SJCRH30 (cell line): Measurements from ENCODE around the gene USP53. TPM values are rescaled to one million over a fixed set of nuclear protein-coding genes. Genes with fewer than 3 reads are reported as not detected.

Source experiments
- DNase-seq, 2 experiments: peaks; one replicate each; pipeline ENCODE4 v3.0.0-alpha.2; 2015 to 2020
- H3K27ac ChIP-seq: fragments of 250-450 bp; sonication (Bioruptor Pico); 2 replicates; pipeline ENCODE4 v1.5.1; 2020; ENCODE audit warnings: mild to moderate bottlenecking, moderate library complexity
- H3K27me3 ChIP-seq: fragments of 250-450 bp; sonication (Bioruptor Pico); 2 replicates; pipeline ENCODE4 v1.5.1; 2020; ENCODE audit warnings: mild to moderate bottlenecking, moderate library complexity
- H3K36me3 ChIP-seq: fragments of 250-450 bp; sonication (Bioruptor Pico); 2 replicates; pipeline ENCODE4 v1.5.1; 2020; ENCODE audit warnings: mild to moderate bottlenecking, moderate library complexity
- H3K4me1 ChIP-seq: fragments of 250-450 bp; sonication (Bioruptor Pico); 2 replicates; pipeline ENCODE4 v1.5.1; 2020; ENCODE audit warnings: mild to moderate bottlenecking, moderate library complexity
- H3K4me3 ChIP-seq: fragments of 250-450 bp; sonication (Bioruptor Pico); 2 replicates; pipeline ENCODE4 v1.5.1; 2020; ENCODE audit warnings: mild to moderate bottlenecking, moderate library complexity
- H3K9me3 ChIP-seq: fragments of 250-450 bp; sonication (Bioruptor Pico); replicated peaks from 2 replicates; pipeline ENCODE4 v1.5.1; 2020; ENCODE audit warnings: mild to moderate bottlenecking, moderate library complexity
- total RNA-seq: library from RNA; depleted of rRNA; stranded (reverse); fragments of >200 nt; shearing (Covaris generic); gene quantifications from 2 replicates; pipeline ENCODE4 v1.2.3, GENCODE V29; 2014

USP53 gene
- total RNA-seq, 1 experiment from 2014 or later = 14.0 TPM

DNA sequence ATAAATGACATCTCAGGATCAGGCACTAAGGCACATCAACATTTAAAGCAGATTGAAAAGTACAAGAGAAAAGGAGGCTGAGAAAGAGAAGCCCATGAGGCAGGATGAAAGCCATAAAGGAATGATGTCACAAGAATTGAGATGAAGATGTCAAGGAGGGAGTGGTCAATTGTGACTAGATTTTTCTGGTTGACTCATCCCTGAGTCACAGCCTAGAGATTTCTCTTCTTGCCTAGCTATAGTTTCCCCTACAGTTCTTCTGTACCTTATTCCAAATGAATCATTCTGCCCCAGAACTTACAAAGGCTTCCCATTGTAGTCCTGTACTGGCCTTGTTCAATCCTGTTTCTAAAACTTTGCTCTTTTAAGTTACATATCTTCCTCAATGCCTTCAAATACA is 3.4 kb upstream of the USP53 start:
- 0 out of 2 replicates have a peak, but pooled peaks cover 4% of the 10 kb centered on the region for H3K4me1 ChIP-seq
- H3K27ac ChIP-seq = no peak overlapping the region
- H3K4me3 ChIP-seq = no peak overlapping the region
- DNase-seq = peak in 1 of 2 experiments; percentile 16
- no peaks in the 10 kb centered on the region for H3K9me3 ChIP-seq
- no peaks in the 10 kb centered on the region for H3K36me3 ChIP-seq
- no peaks in the 10 kb centered on the region for H3K27me3 ChIP-seq

GRCh38 chr4:119209586-119209985 is 2.9 kb upstream of the USP53 start:
- Histone ChIP-seq H3K27me3 (no peaks in the 10 kb centered on the region), H3K36me3 (no peaks in the 10 kb centered on the region), H3K27ac (no peak overlapping the region), H3K4me1 (0 out of 2 replicates have a peak, but pooled peaks cover 4% of the 10 kb centered on the region), H3K9me3 (no peaks in the 10 kb centered on the region), H3K4me3 (no peak overlapping the region)
- no peak for DNase-seq

DNA sequence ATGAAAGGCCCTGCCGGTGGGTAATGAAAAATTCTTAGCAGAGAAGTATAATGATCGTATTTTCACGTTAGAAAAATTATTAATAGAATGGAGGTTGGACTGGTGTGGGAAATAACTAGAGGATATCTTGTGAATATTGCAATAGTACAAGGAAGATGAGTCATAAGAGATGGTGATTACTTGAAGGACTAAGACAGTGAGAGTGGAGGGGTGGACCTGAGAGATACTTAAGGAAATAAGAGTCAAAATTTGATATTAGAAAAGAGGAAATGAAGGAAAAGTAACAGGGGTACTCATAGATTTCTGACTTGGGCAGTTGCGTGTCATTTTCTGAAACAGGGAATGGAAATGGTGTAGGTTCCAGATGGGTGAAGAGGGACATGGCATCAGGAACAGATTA is 1.7 kb upstream of the USP53 start:
- no peaks in the 10 kb centered on the region for H3K9me3 ChIP-seq
- H3K27me3 ChIP-seq = no peaks in the 10 kb centered on the region
- no peak overlapping the region for H3K4me3 ChIP-seq
- H3K36me3 ChIP-seq = no peaks in the 10 kb centered on the region
- DNase-seq = no peak
- H3K4me1 ChIP-seq = 0 out of 2 replicates have a peak, but pooled peaks cover 4% of the 10 kb centered on the region
- no peak overlapping the region for H3K27ac ChIP-seq

DNA sequence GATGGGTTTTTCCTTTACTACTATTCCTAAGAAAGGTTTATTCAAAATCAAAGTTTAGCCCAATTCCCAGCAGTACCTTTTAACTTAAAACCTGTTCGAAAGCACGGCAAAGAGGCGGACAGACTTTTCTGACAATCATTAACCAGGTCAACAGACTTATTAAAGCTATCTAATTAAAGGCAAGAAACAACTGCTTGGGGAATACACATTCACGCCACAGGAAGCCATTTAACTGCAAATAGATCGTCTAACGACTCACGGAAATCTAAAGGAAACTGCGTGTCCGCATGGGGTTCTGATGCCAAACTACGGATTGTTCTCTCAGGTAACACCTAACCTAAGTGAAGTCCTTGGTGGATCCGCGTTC is 663 bp upstream of the USP53 start:
- Histone ChIP-seq H3K27ac (peak overlapping the region; percentile 59), H3K9me3 (no peaks in the 10 kb centered on the region), H3K4me3 (peak overlapping the region; percentile 70), H3K36me3 (no peaks in the 10 kb centered on the region), H3K27me3 (no peaks in the 10 kb centered on the region), H3K4me1 (0 out of 2 replicates have a peak, but pooled peaks cover 4% of the 10 kb centered on the region)
- DNase-seq = no peak

DNA sequence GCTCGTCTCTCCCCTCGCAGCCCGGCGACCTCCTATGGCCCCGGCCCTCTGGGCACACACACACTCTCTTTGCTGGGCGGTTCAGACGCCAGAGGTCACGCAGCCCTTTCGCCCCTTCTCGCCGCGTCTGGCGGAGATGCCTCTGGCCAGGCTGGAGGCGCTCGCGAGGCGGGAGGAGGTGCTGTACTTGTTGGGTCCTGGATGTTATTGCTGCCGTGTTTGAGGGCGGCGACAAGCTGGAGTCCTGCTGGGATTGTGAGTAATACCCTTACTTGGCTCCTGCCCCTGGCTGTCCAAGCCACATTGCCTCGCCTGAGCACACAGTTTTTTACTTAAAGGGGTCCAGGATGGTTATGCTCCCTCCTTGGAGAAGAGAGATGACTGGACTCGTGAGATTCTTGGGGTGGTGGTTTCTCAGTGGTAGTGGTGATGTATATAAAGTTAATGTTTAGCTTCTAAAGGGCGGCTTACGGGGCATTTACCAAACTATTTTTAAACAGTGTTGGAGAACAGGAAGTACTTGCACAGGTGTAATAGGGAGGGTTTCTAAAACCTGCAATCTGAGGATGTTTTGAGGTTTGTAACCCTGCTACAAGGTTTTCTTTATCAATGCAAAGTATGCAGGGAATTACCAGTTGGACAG is 572 bp downstream of the USP53 start:
- no peaks in the 10 kb centered on the region for H3K9me3 ChIP-seq
- no peaks in the 10 kb centered on the region for H3K27me3 ChIP-seq
- H3K4me3 ChIP-seq = peak overlapping the region; percentile 70
- 0 out of 2 replicates have a peak, but pooled peaks cover 4% of the 10 kb centered on the region for H3K4me1 ChIP-seq
- peak overlapping the region; percentile 48 for H3K27ac ChIP-seq
- H3K36me3 ChIP-seq = no peaks in the 10 kb centered on the region
- DNase-seq = peak; percentile 90 to 91

- Histone ChIP-seq H3K27me3 (no peaks in the 10 kb centered on the region), H3K9me3 (no peaks in the 10 kb centered on the region), H3K4me3 (no peak overlapping the region), H3K27ac (no peak overlapping the region), H3K36me3 (0 out of 2 replicates have a peak, but pooled peaks cover 2% of the 10 kb centered on the region), H3K4me1 (no peaks in the 10 kb centered on the region)
- no peak for DNase-seq
Observed at GRCh38 chr4:119218093-119218492, 5.6 kb downstream of the USP53 start.

- no peak overlapping the region for H3K4me3 ChIP-seq
Observed at GRCh38 chr4:119221412-119221811, 8.9 kb downstream of the USP53 start.

GRCh38 chr4:119227690-119228089 is 15.2 kb downstream of the USP53 start:
- Histone ChIP-seq H3K27ac (no peak overlapping the region), H3K27me3 (no peaks in the 10 kb centered on the region), H3K9me3 (no peaks in the 10 kb centered on the region), H3K36me3 (no peaks in the 10 kb centered on the region), H3K4me3 (no peak overlapping the region), H3K4me1 (no peaks in the 10 kb centered on the region)
- no peak for DNase-seq

More at GRCh38 chr4:119221412-119221811, 8.9 kb downstream of the USP53 start:
- H3K36me3 ChIP-seq = 0 out of 2 replicates have a peak, but pooled peaks cover 2% of the 10 kb centered on the region
- no peak overlapping the region for H3K27ac ChIP-seq
- H3K9me3 ChIP-seq = no peaks in the 10 kb centered on the region
- no peaks in the 10 kb centered on the region for H3K27me3 ChIP-seq
- H3K4me1 ChIP-seq = no peaks in the 10 kb centered on the region
- DNase-seq = no peak

DNA sequence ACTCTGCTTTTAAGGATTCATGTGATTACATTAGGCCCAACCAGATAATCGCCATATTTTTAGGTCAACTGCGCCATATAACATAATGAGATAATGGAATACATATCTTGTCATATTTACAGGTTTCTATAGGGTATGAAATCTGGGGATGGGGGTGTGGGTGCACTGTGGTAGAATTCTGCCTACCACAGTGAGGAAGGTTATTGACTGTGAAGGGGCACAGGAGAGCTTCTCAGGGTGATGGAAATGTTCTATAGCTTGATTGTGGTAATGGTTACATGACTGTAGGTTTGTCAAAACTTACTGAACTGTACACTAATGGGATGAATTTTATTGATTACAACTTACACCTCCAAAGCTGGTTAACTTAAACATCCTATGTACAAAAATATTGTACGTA is 15.9 kb downstream of the USP53 start:
- Histone ChIP-seq H3K27me3 (no peaks in the 10 kb centered on the region), H3K4me1 (no peaks in the 10 kb centered on the region), H3K4me3 (no peak overlapping the region), H3K36me3 (no peaks in the 10 kb centered on the region), H3K27ac (no peak overlapping the region), H3K9me3 (no peaks in the 10 kb centered on the region)
- no peak for DNase-seq

DNA sequence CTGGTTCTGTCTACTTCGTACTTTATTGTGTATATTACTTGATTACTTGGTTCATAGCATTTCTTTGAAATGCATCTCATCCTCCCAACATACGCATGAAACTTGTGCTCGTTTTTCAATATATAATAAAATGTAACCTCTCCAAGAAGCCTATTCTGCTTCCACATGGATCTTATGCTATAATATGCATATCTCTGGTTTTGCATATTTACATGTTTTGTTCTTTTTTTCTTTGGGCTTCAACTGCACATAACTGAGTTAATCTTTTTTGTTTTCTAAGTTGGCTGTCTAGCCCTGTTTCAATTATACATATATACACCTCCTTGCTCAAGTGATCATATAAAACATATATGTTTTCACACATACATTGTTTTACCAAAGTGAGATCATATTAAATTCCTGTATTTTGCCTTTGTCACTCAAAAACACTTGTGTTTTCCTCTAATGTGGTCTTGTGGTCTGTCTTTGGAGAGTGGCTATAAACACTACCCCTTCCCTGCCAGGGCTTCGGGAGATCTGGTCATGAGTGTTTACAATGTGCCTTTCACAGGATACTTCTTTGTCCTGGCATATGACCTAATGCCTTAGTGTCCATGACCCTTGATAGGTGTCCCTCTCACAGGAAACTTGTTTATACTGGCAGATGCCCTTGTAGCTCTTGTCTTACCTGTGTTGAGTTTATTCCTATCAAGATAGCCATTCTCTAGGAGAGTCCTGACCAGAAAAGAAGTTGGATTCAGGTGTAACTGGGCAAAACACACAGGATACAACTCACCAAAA is 17.6 kb downstream of the USP53 start:
- Histone ChIP-seq H3K4me3 (no peak overlapping the region), H3K4me1 (0 out of 2 replicates have a peak, but pooled peaks cover 4% of the 10 kb centered on the region), H3K36me3 (no peaks in the 10 kb centered on the region), H3K9me3 (no peaks in the 10 kb centered on the region), H3K27ac (no peak overlapping the region), H3K27me3 (no peaks in the 10 kb centered on the region)
- no peak for DNase-seq

DNA sequence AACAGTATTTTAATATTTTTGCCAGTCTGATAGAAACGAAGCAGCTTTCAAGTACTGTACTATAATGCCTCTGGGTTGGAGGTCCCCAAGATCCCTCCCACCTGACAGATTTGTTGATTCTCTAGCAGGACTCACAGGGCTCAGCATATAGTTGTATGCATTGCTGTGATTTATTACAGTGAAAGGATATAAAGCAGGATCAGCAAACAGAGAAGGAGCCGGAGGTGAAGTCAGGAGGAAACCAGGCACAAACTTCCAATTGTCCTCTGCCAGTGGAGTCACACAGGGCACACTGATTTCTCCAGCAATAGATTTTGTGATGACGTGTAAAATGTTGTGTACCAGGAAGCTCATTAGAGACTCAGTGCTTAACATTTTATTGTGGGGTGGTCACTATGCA is 19.0 kb downstream of the USP53 start:
- no peak overlapping the region for H3K27ac ChIP-seq
- DNase-seq = no peak
- H3K4me3 ChIP-seq = no peak overlapping the region
- H3K4me1 ChIP-seq = 0 out of 2 replicates have a peak, but pooled peaks cover 4% of the 10 kb centered on the region
- H3K36me3 ChIP-seq = no peaks in the 10 kb centered on the region
- H3K9me3 ChIP-seq = no peaks in the 10 kb centered on the region
- H3K27me3 ChIP-seq = no peaks in the 10 kb centered on the region

DNA sequence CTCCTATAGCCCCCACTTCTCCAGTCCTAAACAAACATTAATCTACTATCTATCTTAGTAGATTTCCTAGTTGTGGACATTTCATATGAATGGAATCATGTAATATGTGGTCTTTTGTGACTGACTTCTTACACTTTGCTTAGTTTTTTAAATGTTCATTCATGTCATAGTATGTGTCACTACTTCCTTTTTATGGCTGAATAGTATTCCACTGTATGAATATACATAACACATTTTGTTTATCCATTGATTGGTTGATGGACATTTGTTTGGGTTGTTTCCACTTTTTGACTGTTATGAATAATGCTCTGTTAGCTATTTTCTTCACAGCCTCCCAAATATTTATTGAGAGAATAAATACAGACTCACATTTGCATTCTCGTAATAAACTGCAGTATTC is 19.8 kb downstream of the USP53 start:
- no peaks in the 10 kb centered on the region for H3K36me3 ChIP-seq
- 0 out of 2 replicates have a peak, but pooled peaks cover 4% of the 10 kb centered on the region for H3K4me1 ChIP-seq

DNA sequence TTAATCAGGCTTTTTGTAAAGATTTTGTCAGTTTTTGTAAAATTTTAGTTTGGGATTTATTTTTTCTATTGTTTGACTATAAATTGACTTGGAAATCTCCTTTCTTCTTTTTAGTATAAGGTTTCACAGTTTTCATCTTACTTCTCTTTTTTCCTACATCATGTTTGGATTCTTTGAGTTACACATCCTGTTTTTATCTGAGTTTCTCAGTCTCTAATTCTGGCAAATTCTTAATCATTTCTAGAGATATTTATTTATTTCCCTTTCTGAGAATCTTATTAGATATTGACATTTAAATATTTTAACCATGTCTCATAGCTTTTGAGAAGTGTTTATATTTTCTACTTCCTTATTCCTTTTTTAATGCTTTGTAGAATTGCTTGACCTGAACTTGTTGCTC is 20.7 kb downstream of the USP53 start:
- Histone ChIP-seq H3K36me3 (no peaks in the 10 kb centered on the region), H3K27me3 (no peaks in the 10 kb centered on the region), H3K27ac (no peak overlapping the region), H3K4me3 (no peak overlapping the region), H3K9me3 (no peaks in the 10 kb centered on the region), H3K4me1 (0 out of 2 replicates have a peak, but pooled peaks cover 4% of the 10 kb centered on the region)
- no peak for DNase-seq

More for the DNA sequence above, 19.8 kb downstream of the USP53 start:
- DNase-seq = no peak
- H3K27ac ChIP-seq = no peak overlapping the region
- no peak overlapping the region for H3K4me3 ChIP-seq
- H3K9me3 ChIP-seq = no peaks in the 10 kb centered on the region
- H3K27me3 ChIP-seq = no peaks in the 10 kb centered on the region

DNA sequence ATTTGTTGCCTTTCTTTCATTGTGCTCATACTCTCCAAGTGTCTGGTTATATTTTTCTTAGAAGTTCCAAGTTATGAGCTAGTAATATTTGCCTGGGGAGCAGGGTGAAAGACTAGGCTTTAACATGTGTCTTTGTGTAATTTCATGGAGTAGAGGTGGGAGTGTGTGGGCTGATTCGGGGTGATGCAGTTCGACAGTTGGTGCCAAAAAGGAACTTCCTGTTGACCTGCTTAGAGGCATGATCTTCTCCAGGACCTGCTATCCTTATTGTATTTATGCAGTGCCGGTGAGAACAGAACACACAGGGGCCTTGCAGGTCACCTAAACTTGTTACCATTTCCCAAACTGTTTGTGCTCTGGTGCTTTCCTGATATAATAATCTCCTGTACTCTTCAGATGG is 21.2 kb downstream of the USP53 start:
- DNase-seq = peak in 1 of 2 experiments; percentile 14
- H3K9me3 ChIP-seq = no peaks in the 10 kb centered on the region
- H3K27ac ChIP-seq = no peak overlapping the region
- no peaks in the 10 kb centered on the region for H3K36me3 ChIP-seq
- no peaks in the 10 kb centered on the region for H3K27me3 ChIP-seq
- H3K4me3 ChIP-seq = no peak overlapping the region
- H3K4me1 ChIP-seq = 0 out of 2 replicates have a peak, but pooled peaks cover 4% of the 10 kb centered on the region

DNA sequence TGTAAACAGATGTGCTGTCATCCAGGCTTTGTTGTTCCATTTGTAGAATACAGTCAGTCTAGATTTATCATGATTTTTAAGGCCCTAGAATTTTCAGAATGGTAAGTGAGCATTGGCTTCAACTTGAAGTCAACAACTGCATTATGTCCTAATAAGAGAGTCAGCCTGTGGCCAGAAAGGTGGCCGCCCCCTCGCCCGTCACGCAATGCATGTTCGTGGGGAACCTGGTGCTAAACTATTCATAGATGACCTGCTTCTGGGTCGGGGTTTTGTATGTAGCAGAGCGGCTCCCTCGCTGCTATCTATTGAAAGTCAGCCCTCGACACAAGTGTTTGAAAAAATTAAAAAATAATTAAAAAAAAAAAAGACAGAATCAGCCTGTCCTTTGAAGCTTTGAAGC is 24.7 kb downstream of the USP53 start:
- DNase-seq = no peak
- Histone ChIP-seq H3K4me1 (0 out of 2 replicates have a peak, but pooled peaks cover 4% of the 10 kb centered on the region), H3K27me3 (no peaks in the 10 kb centered on the region), H3K4me3 (no peak overlapping the region), H3K27ac (no peak overlapping the region), H3K36me3 (0 out of 2 replicates have a peak, but pooled peaks cover 3% of the 10 kb centered on the region), H3K9me3 (no peaks in the 10 kb centered on the region)
